H9 (cell line): ENCODE data around the gene PPARG. TPM values are rescaled to one million over a fixed set of nuclear protein-coding genes. Genes with fewer than 3 reads are reported as not detected.

Experiments
- DNase-seq: peaks from one replicate; pipeline ENCODE4 v3.0.0-alpha.2; 2017
- H2AFZ ChIP-seq: one replicate; pipeline ENCODE4 v1.6.1; 2013; ENCODE audit warnings: mild to moderate bottlenecking, low read length, control low read depth, moderate library complexity
- H2AK5ac ChIP-seq: 2 replicates; pipeline ENCODE4 v1.6.1; 2013; ENCODE audit warnings: low read length, control low read depth, mixed read lengths; ENCODE audit not compliant: insufficient read length
- H2BK120ac ChIP-seq: one replicate; pipeline ENCODE4 v1.6.1; 2013; ENCODE audit warnings: low read depth, mild to moderate bottlenecking, low read length, control low read depth, inconsistent platforms; ENCODE audit not compliant: poor library complexity, severe bottlenecking
- H2BK12ac ChIP-seq: 2 replicates; pipeline ENCODE4 v1.6.1; 2013; ENCODE audit warnings: low read length, control low read depth, mixed read lengths, low read depth; ENCODE audit not compliant: insufficient read length
- H2BK15ac ChIP-seq: 2 replicates; pipeline ENCODE4 v1.6.1; 2013; ENCODE audit warnings: low read depth, low read length, control low read depth
- H2BK20ac ChIP-seq: one replicate; pipeline ENCODE4 v1.6.1; 2013; ENCODE audit warnings: low read depth, mild to moderate bottlenecking, low read length, control low read depth, inconsistent platforms; ENCODE audit not compliant: poor library complexity, severe bottlenecking
- H2BK5ac ChIP-seq: 2 replicates; pipeline ENCODE4 v1.6.1; 2013; ENCODE audit warnings: low read length, control low read depth, mixed read lengths; ENCODE audit not compliant: insufficient read length
- H3K14ac ChIP-seq: 2 replicates; pipeline ENCODE4 v1.6.1; 2013; ENCODE audit warnings: low read length, control low read depth; ENCODE audit not compliant: insufficient read depth
- H3K18ac ChIP-seq: 2 replicates; pipeline ENCODE4 v1.6.1; 2013; ENCODE audit warnings: low read depth, mild to moderate bottlenecking, mixed read lengths, low read length, control low read depth; ENCODE audit not compliant: insufficient read length
- H3K23ac ChIP-seq: 2 replicates; pipeline ENCODE4 v1.6.1; 2013; ENCODE audit warnings: low read length, control low read depth, mixed read lengths, low read depth; ENCODE audit not compliant: insufficient read length
- H3K23me2 ChIP-seq: 2 replicates; pipeline ENCODE4 v1.6.1; 2013; ENCODE audit warnings: low read depth, mild to moderate bottlenecking, mixed read lengths, low read length, control low read depth; ENCODE audit not compliant: insufficient read length, poor library complexity, severe bottlenecking
- H3K27ac ChIP-seq: 2 replicates; pipeline ENCODE4 v1.5.1; 2013; ENCODE audit warnings: low read length, control low read depth, mixed read lengths, low read depth; ENCODE audit not compliant: insufficient read length
- H3K27me3 ChIP-seq: 2 replicates; pipeline ENCODE4 v1.6.1; 2013; ENCODE audit warnings: low read length, control low read depth, inconsistent platforms; ENCODE audit not compliant: insufficient read depth
- H3K4ac ChIP-seq: 2 replicates; pipeline ENCODE4 v1.6.1; 2013; ENCODE audit warnings: low read depth, mild to moderate bottlenecking, control low read depth, inconsistent platforms, low read length, moderate library complexity
- H3K4me1 ChIP-seq: 2 replicates; pipeline ENCODE4 v1.6.1; 2013; ENCODE audit warnings: low read length, control low read depth, inconsistent platforms; ENCODE audit not compliant: insufficient read depth
- H3K4me2 ChIP-seq: 2 replicates; pipeline ENCODE4 v1.6.1; 2013; ENCODE audit warnings: low read length, control low read depth, mixed read lengths; ENCODE audit not compliant: insufficient read length, insufficient read depth
- H3K56ac ChIP-seq: 2 replicates; pipeline ENCODE4 v1.6.1; 2013; ENCODE audit warnings: low read depth, mild to moderate bottlenecking, mixed read lengths, low read length, control low read depth; ENCODE audit not compliant: insufficient read length
- H3K79me1 ChIP-seq: 2 replicates; pipeline ENCODE4 v1.6.1; 2013; ENCODE audit warnings: low read depth, mild to moderate bottlenecking, moderate library complexity, low read length, control low read depth, inconsistent platforms; ENCODE audit not compliant: insufficient read depth, poor library complexity, severe bottlenecking
- H3K79me2 ChIP-seq: 2 replicates; pipeline ENCODE4 v1.6.1; 2013; ENCODE audit warnings: low read length, control low read depth, inconsistent platforms; ENCODE audit not compliant: insufficient read depth
- H3K9ac ChIP-seq: 2 replicates; pipeline ENCODE4 v1.6.1; 2013; ENCODE audit warnings: low read length, control low read depth, mixed read lengths; ENCODE audit not compliant: insufficient read length; ENCODE audit errors: extremely low read depth
- H3K9me3 ChIP-seq: one replicate; pipeline ENCODE4 v1.6.1; 2013; ENCODE audit warnings: low read depth, low read length, inconsistent platforms; ENCODE audit not compliant: control insufficient read depth
- H3T11ph ChIP-seq: one replicate; pipeline ENCODE4 v1.6.1; 2013; ENCODE audit warnings: mild to moderate bottlenecking, low read length, control low read depth, inconsistent platforms
- H4K20me1 ChIP-seq: one replicate; pipeline ENCODE4 v1.6.1; 2013; ENCODE audit not compliant: control insufficient read depth, insufficient read length, insufficient read depth
- H4K5ac ChIP-seq: 2 replicates; pipeline ENCODE4 v1.6.1; 2013; ENCODE audit warnings: low read depth, mild to moderate bottlenecking, mixed read lengths, low read length, control low read depth; ENCODE audit not compliant: insufficient read length
- H4K8ac ChIP-seq: replicated peaks from 2 replicates; pipeline ENCODE4 v1.6.1; 2013; ENCODE audit warnings: low read length, control low read depth, mixed read lengths, low read depth; ENCODE audit not compliant: insufficient read length
- H4K91ac ChIP-seq: 2 replicates; pipeline ENCODE4 v1.6.1; 2013; ENCODE audit warnings: low read depth, mild to moderate bottlenecking, moderate library complexity, mixed read lengths, low read length, control low read depth; ENCODE audit not compliant: insufficient read length
- H3K27ac Mint-ChIP-seq, 3 experiments: 2 replicates in 2 of 3; 3 replicates in 1 of 3; pipeline ENCODE4 v1.8.0; 2020 to 2021; ENCODE audit warnings: mixed read lengths in 3 of 3, mild to moderate bottlenecking in 1 of 3, moderate library complexity in 1 of 3
- H3K27me3 Mint-ChIP-seq: 2 replicates; pipeline ENCODE4 v1.8.0; 2021; ENCODE audit warnings: low read depth, mild to moderate bottlenecking, moderate library complexity, mixed read lengths
- H3K36me3 Mint-ChIP-seq, 3 experiments: 2 replicates in 2 of 3; 3 replicates in 1 of 3; pipeline ENCODE4 v1.8.0; 2020 to 2021; ENCODE audit warnings: low read depth in 3 of 3, mixed read lengths in 3 of 3; ENCODE audit not compliant: insufficient read depth in 1 of 3
- H3K4me1 Mint-ChIP-seq, 2 experiments: 2 replicates each; pipeline ENCODE4 v1.8.0; 2020; ENCODE audit warnings: mixed read lengths in 2 of 2
- H3K4me3 Mint-ChIP-seq, 2 experiments: 2 replicates in 1 of 2; 3 replicates in 1 of 2; pipeline ENCODE4 v1.8.0; 2020 to 2021; ENCODE audit warnings: mild to moderate bottlenecking in 2 of 2, mixed read lengths in 2 of 2, moderate library complexity in 1 of 2
- H3K9me3 Mint-ChIP-seq, 2 experiments: 2 replicates in 1 of 2; 3 replicates in 1 of 2; pipeline ENCODE4 v1.8.0; 2020; ENCODE audit warnings: mild to moderate bottlenecking in 2 of 2, mixed read lengths in 2 of 2, moderate library complexity in 1 of 2
- CTCF ChIP-seq: fragments of 200-600 bp; sonication (generic); conservative IDR thresholded peaks from 3 replicates; pipeline ENCODE4 v1.8.0; 2021; ENCODE audit warnings: antibody characterized with exemption, mild to moderate bottlenecking
- whole genome bisulfite sequencing: extraction: QIAGEN DNeasy Blood & Tissue Kit; methylation state at CpG from one replicate; pipeline ENCODE4 v1.1.7; 2013; ENCODE audit warnings: missing lambda C conversion rate, low lambda C conversion rate, mixed read lengths; ENCODE audit not compliant: insufficient read length; ENCODE audit errors: extremely low coverage; 5-methylcytosine and 5-hydroxymethylcytosine counted together
- total RNA-seq: library from RNA; stranded (reverse); gene quantifications from 2 replicates; pipeline ENCODE4 v1.2.1, GENCODE V29; 2021

PPARG gene
- total RNA-seq, 1 experiment from 2014 or later = 0.42 TPM

- H3T11ph ChIP-seq = no peak overlapping the region
- H3K79me1 ChIP-seq = no peaks in the 10 kb centered on the region
- Mint-ChIP-seq H3K4me3 (no peak overlapping the region), H3K9me3 (no peaks in the 10 kb centered on the region), H3K4me1 (peaks cover 14% of the 10 kb centered on the region in 2 experiments), H3K36me3 (no peaks in the 10 kb centered on the region), H3K27ac (no peak overlapping the region; a peak in 1 of 7 replicates), H3K27me3 (peaks cover 4% of the 10 kb centered on the region; the same call in 1 of the 2 replicates)
- no peak for DNase-seq
- no peak overlapping the region for H2AFZ ChIP-seq
- H3K23me2 ChIP-seq = no peaks in the 10 kb centered on the region
- no peak overlapping the region for H3K27ac ChIP-seq
- no peaks in the 10 kb centered on the region for H4K20me1 ChIP-seq
- no peak overlapping the region for H4K8ac ChIP-seq
- no CpG with 5 or more reads among the region's 3 CpGs for WGBS
- H3K14ac ChIP-seq = no peak overlapping the region
- no peak overlapping the region for H2BK12ac ChIP-seq
- no peak overlapping the region for H3K18ac ChIP-seq
- no peaks in the 10 kb centered on the region for H3K79me2 ChIP-seq
- no peak overlapping the region for H3K9ac ChIP-seq
- H2BK120ac ChIP-seq = no peak overlapping the region
- H3K56ac ChIP-seq = no peak overlapping the region
- H4K91ac ChIP-seq = no peak overlapping the region
- H3K4me1 ChIP-seq = peaks cover 4% of the 10 kb centered on the region
- no peak overlapping the region for H2AK5ac ChIP-seq
- H2BK20ac ChIP-seq = no peak overlapping the region
- no peak overlapping the region for H2BK15ac ChIP-seq
- no peak overlapping the region for H2BK5ac ChIP-seq
- TF ChIP-seq CTCF = no peak
- H4K5ac ChIP-seq = no peak overlapping the region
- H3K23ac ChIP-seq = no peak overlapping the region
- H3K4me2 ChIP-seq = no peak overlapping the region
- no peaks in the 10 kb centered on the region for H3K27me3 ChIP-seq
- no peak overlapping the region for H3K4ac ChIP-seq
- no peaks in the 10 kb centered on the region for H3K9me3 ChIP-seq
Observed at GRCh38 chr3:12420393-12420792, 131.5 kb downstream of the PPARG start.
